Activated naive CD8-positive, alpha-beta T cell treated with anti-CD3 and anti-CD28 coated beads, Interleukin-2, amount 50 U/mL, for 24 hours (primary cell): ENCODE measurements around the gene ADISSP.
"Not testable (repeated sequence)": the region's sequence is repeated elsewhere in the genome, so short reads cannot be mapped to it uniquely, and the experiment has no call there.

Source experiments
- ATAC-seq: fragments of 150-1000 bp; cut with Tn5 transposase; one replicate; pipeline ENCODE4 v1.10.0; 2021
- DNase-seq: peaks from one replicate; pipeline ENCODE4 v3.0.0; 2021
- H3K27ac Mint-ChIP-seq: one replicate; pipeline ENCODE4 v1.8.0; 2021; ENCODE audit warnings: mild to moderate bottlenecking, mixed read lengths
- H3K27me3 Mint-ChIP-seq: one replicate; pipeline ENCODE4 v1.8.0; 2021; ENCODE audit warnings: mixed read lengths
- H3K36me3 Mint-ChIP-seq: one replicate; pipeline ENCODE4 v1.8.0; 2021; ENCODE audit warnings: low read depth, mixed read lengths
- H3K4me1 Mint-ChIP-seq: one replicate; pipeline ENCODE4 v1.8.0; 2021; ENCODE audit warnings: mixed read lengths
- H3K4me3 Mint-ChIP-seq: one replicate; pipeline ENCODE4 v1.8.0; 2021; ENCODE audit warnings: mild to moderate bottlenecking, moderate library complexity, mixed read lengths
- H3K9me3 Mint-ChIP-seq: one replicate; pipeline ENCODE4 v1.8.0; 2021; ENCODE audit warnings: mixed read lengths

ADISSP gene

GRCh38 chr20:3789201-3789600 is 21.6 kb upstream of the ADISSP start:
- H3K36me3 Mint-ChIP-seq, ATAC-seq, H3K9me3 Mint-ChIP-seq, H3K4me3 Mint-ChIP-seq, H3K27me3 Mint-ChIP-seq, DNase-seq, H3K27ac Mint-ChIP-seq: not testable (repeated sequence)
- peaks cover 23% of the 10 kb centered on the region for H3K4me1 Mint-ChIP-seq

DNA sequence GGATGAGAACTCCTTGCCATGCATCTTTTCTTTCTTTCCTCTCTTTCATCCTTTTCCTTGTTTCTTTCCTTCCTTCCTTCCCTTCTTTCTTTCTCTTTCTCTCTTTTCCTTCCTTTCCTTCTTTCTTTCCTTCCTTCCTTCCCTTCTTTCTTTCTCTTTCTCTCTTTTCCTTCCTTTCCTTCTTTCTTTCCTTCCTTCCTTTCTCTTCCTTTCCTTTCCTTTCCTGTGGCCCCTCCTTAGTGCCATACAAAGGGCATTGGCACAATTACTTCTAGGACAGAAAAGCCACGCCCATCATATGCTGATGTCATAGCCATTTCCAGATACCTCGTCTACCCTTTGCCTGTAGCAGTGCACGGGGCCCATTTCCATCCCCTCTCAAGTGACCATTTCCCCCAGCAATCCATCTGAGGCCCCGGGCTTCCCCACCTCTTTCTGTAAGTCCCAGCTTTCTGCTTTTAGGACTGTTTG is 21.2 kb upstream of the ADISSP start:
- no peaks in the 10 kb centered on the region for H3K9me3 Mint-ChIP-seq

DNA sequence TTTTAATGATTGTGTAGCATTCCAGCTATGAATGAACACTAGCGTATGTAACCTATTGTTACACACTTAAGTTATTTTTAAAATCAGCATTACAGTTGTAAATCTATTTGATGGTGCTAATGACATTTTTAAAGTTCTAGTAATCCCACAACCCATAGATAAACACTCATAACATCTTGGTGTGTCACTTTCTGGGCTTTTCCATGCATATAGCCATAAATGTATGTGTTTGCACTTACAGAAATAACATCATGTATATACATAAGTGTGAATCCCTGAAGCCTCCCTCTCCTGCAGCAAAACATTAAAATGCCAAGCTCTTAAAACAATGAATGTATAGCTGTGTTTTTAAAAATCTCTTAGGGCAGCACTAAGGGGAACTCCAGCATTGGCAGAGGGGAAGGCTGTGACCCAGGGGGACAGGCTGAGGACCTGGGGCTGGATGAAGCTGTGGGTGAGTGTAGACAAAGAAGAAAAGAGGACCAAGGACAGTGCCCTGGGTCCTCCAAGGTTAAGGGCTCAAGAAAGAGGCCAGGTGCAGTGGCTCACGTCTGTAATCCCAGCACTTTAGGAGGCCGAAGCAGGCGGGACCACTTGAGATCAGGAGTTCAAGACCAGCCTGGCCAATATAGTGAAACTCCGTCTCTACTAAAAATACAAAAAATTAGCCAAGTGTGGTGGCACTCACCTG is 19.9 kb upstream of the ADISSP start:
- Mint-ChIP-seq H3K36me3 (peaks cover 5% of the 10 kb centered on the region), H3K27ac (peak overlapping the region; percentile 26), H3K4me1 (peaks cover 28% of the 10 kb centered on the region), H3K27me3 (no peaks in the 10 kb centered on the region), H3K9me3 (no peaks in the 10 kb centered on the region), H3K4me3 (peak overlapping the region; percentile 62)
- no peak for DNase-seq
- ATAC-seq, result no peak

More for the DNA sequence above, 21.2 kb upstream of the ADISSP start:
- Mint-ChIP-seq H3K36me3 (peaks cover 5% of the 10 kb centered on the region), H3K27me3 (no peaks in the 10 kb centered on the region), H3K27ac (no peak overlapping the region), H3K4me1 (peaks cover 23% of the 10 kb centered on the region), H3K4me3 (no peak overlapping the region)
- ATAC-seq (no peak), DNase-seq (no peak)

DNA sequence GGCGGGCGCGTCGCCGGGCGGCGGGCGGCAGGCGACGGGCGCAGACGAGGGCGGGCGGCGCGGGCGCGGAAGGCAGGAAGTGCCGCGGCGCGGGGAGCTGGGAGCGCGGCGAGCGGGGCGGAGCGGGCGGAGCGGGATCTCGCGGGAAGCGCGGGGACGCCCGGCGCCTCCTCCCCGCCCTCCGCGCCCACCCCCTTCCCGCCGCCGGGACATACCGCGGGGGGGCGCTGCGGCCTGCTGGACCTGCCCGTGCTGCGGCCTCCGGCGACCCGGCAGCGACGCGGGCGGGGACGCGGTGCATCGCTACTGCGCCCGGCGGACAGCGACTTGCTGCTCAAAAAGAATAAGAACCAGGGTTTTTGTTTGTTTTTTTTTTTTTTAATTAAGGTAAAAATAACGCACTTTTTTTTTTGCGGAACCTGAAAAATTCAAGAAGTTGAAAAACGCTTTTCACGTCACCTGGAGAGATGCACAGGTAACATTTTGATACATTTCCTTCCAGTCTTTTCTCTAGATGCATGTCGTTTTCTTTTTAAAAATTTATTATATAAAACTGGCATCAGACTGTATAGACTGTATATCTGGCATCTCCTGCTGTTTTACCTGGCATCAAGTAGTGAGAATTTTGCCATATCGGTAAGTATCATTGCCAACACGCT is 19.2 kb upstream of the ADISSP start, which contains the start of gene CENPB:
Gene CENPB (minus strand): TSS at position 76 of the 659 bp plus-strand sequence. CDS start 257 bp downstream, outside the sequence.
- Mint-ChIP-seq H3K9me3 (no peaks in the 10 kb centered on the region), H3K27ac (peak within 1 kb of the TSS; percentile 88), H3K27me3 (no peaks in the 10 kb centered on the region), H3K36me3 (peaks cover 5% of the 10 kb centered on the region), H3K4me1 (peaks cover 32% of the 10 kb centered on the region), H3K4me3 (peak within 1 kb of the TSS; percentile 84)
- DNase-seq, result peak; percentile 96
- ATAC-seq, result peak; percentile 92

GRCh38 chr20:3786126-3786484 is 18.6 kb upstream of the ADISSP start:
- Mint-ChIP-seq H3K4me1 (peaks cover 38% of the 10 kb centered on the region), H3K27ac (peak overlapping the region; percentile 88), H3K36me3 (peaks cover 5% of the 10 kb centered on the region), H3K9me3 (no peaks in the 10 kb centered on the region), H3K27me3 (no peaks in the 10 kb centered on the region), H3K4me3 (peak overlapping the region; percentile 84)
- ATAC-seq (peak; percentile 12), DNase-seq (peak; percentile 54)

DNA sequence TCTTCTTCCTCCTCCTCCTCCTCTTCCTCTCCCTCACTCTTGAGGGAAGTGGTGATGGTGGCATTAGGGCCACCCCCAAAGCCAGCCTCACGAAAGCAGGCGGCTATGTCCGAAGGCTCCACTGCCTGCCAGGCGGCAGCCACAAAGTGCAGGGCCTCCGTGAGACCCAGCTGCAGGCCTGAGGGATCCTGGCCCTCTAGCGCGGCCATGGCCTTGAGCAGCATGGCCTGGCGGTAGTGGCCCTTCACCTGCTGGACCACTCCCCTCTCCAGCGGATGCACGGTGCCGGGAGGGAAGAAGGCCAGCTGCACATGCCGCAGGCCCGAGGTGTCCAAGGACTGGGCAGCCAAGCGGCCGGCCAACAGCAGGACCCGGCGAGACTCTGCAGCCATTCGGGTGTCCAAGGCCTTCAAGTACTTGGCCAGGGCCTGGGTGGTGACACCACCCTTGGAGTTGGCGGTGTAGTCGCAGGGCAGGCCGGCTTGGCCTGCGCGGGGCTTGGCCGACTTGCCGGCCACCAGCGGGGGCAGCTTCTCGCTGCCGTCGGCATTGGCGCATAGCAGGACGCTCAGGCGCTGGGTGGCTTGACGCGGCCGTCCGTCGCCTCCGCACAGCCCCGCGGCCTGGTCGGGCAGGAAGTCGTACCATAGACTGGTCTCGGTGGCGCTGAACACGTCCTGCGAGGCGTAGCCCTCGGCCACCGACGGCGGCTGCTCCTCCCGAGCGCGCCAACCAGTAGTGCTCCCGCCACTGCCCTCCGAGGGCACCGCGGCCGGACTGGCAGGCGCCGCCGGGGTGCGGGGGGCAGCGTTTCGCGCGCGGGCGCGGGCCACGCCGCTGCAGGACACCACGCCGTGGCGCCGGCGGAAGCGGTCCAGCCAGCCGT is 17.9 kb upstream of the ADISSP start:
- Mint-ChIP-seq H3K9me3 (no peaks in the 10 kb centered on the region), H3K4me1 (peaks cover 44% of the 10 kb centered on the region), H3K4me3 (peak overlapping the region; percentile 84), H3K27ac (no peak overlapping the region), H3K27me3 (no peaks in the 10 kb centered on the region), H3K36me3 (peaks cover 5% of the 10 kb centered on the region)
- DNase-seq (no peak), ATAC-seq (no peak)

DNA sequence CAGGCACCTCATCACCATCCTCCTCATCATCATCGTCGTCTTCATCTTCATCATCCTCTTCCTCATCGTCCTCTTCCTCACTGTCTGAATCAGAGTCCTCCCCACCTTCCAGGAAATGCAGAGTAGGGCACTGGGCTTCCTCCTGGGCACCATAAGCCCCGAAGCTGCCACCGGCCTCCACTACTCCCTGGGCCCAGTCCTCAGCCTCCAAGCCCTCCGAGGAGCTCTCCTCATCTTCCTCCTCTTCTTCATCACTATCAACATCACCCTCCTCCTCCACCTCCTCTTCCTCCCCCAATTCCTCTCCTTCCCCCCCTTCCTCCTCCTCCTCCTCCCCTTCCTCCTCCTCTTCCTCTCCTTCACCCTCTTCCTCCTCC is 17.3 kb upstream of the ADISSP start:
- ATAC-seq (no peak), DNase-seq (no peak)
- peaks cover 5% of the 10 kb centered on the region for H3K36me3 Mint-ChIP-seq
- H3K4me1 Mint-ChIP-seq, result peaks cover 45% of the 10 kb centered on the region
- H3K9me3 Mint-ChIP-seq, result no peaks in the 10 kb centered on the region
- peak overlapping the region; percentile 55 for H3K27ac Mint-ChIP-seq
- peaks cover under 1% of the 10 kb centered on the region for H3K27me3 Mint-ChIP-seq
- H3K4me3 Mint-ChIP-seq, result peak overlapping the region; percentile 54

GRCh38 chr20:3784216-3784853 is 16.8 kb upstream of the ADISSP start:
- peaks cover 48% of the 10 kb centered on the region for H3K4me1 Mint-ChIP-seq

DNA sequence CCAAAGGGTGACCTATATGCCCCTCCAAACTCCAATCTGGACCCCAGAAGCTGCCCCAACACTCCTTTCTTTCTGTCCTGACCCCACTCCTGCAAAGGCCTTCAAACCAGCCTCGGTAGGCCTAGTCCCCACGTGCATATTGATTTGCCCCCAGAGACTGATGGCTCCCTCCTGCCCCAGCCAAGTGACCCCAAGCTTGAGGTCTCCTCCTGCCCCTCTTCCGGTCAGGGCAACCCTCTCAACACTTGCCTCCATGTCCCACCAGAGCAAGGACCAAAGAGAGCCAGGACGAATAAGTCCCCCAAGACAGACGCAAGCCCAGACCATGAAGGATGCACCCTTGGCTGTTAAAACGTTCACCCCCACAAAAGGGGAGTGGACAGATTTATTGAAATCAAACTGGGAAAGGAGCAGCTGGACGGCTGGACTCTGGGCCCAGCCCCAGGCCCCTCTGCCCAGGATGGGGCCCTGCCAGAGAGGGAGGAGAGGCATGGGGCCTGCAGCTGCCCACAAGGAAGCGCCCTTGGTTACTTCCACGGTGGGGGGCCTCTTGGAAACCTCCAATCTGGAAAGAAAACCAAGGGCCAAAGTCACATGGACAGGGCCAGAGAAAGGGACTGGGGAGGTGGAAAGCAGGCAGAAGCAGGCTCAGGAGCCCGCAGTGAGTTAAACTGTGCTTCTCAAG is 16.1 kb upstream of the ADISSP start:
- Mint-ChIP-seq H3K27ac (peak overlapping the region; percentile 48), H3K9me3 (no peaks in the 10 kb centered on the region), H3K4me1 (peaks cover 45% of the 10 kb centered on the region), H3K36me3 (peaks cover 5% of the 10 kb centered on the region), H3K27me3 (peaks cover 10% of the 10 kb centered on the region), H3K4me3 (no peak overlapping the region)
- DNase-seq (no peak), ATAC-seq (no peak)

More at GRCh38 chr20:3784216-3784853, 16.8 kb upstream of the ADISSP start:
- ATAC-seq (no peak), DNase-seq (no peak)
- Mint-ChIP-seq H3K27ac (peak overlapping the region; percentile 55), H3K4me3 (peak overlapping the region; percentile 54), H3K27me3 (peaks cover 5% of the 10 kb centered on the region), H3K9me3 (no peaks in the 10 kb centered on the region), H3K36me3 (peaks cover 5% of the 10 kb centered on the region)

DNA sequence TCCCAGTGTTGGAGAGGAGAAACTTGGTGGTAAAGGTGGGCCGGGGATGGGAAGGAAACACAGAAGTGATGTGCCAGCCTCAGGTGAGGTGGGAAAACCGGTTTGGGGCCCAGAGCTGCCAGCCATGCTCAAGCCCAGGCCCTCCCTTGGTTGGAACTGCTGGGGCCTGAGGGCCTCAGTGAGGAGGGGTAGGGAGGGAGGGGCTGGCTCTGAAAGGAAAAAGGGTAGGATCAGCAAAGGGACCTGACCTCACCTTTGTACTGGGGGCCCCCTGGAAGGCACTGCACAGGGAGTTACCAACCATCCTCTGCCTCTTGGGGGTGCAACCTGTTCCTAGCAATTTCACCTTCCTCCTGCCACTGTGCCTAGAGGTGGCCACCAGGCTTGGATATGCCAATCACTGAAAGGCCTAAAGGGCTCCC is 15.5 kb upstream of the ADISSP start:
- Mint-ChIP-seq H3K27me3 (peaks cover 10% of the 10 kb centered on the region), H3K4me1 (peaks cover 46% of the 10 kb centered on the region), H3K4me3 (no peak overlapping the region), H3K36me3 (peaks cover 5% of the 10 kb centered on the region), H3K27ac (no peak overlapping the region), H3K9me3 (no peaks in the 10 kb centered on the region)
- ATAC-seq (no peak), DNase-seq (no peak)

DNA sequence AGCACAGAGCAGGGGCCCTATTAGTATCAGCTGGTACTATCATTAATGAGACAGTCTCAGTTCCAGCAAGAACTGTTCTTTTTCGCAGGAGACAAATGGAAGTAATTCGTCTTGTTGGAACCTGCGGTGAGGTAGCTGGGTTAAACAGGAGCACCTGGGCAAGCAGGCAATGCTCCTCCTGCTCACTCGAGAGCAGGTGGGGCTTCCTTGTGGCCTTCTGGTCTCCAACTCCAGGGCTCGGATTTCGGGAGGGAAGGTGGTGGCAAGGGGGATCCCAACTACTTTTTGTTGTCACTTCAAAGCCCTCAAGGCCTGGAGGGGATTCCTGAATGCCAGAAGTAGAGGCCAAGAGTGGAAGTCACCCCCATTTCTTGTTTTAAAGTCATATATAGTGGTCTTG is 15.0 kb upstream of the ADISSP start:
- no peak for ATAC-seq

DNA sequence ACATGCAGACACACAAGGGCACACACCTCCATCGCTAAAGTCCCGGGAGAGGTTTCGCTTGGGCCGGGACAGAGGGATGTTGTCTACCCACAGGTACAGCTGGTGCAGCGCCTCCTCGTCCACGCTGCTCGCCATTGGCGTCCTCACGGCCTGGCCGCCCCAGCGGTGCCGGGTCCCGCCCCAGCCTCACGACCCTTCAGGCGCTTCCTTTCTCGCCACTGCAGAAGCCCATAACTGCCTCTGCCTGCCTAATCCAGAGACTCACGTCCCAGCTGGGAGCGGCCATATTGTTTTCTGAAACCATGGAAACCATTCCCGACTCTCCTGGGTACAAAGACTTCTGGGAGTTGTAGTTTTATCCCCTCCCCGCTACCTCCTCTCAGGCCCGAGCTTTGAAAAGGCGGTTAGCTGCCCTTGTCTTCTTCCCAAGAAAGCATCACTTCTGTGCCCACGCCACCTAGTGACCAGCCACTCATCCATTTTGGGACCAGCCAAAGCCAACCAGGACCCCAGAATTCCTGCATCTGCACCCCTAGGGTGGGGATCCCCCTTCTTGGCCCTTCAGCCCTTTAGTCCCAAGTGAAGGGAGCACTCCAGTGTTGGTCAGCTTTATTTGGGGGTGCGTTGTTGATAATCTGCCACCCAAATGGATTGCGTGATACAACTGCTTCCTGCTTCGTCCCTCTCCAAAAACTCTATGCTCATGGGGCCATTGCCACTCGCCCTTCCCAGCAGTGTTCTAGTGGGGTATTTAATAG is 13.8 kb upstream of the ADISSP start, which contains the start of gene SPEF1:
Gene SPEF1 (minus strand): TSS at position 296 of the 758 bp plus-strand sequence. CDS start 161 bp downstream, at position 135.
- Mint-ChIP-seq H3K27ac (no peak within 1 kb of the TSS), H3K27me3 (peaks cover 10% of the 10 kb centered on the region), H3K4me1 (peaks cover 45% of the 10 kb centered on the region), H3K36me3 (peaks cover 5% of the 10 kb centered on the region), H3K9me3 (no peaks in the 10 kb centered on the region), H3K4me3 (peak within 1 kb of the TSS; percentile 41)
- ATAC-seq, result peak; percentile 57
- peak; percentile 36 for DNase-seq

More for the DNA sequence above, 15.0 kb upstream of the ADISSP start:
- H3K4me1 Mint-ChIP-seq, result peaks cover 45% of the 10 kb centered on the region
- H3K4me3 Mint-ChIP-seq, result no peak overlapping the region
- no peak overlapping the region for H3K27ac Mint-ChIP-seq
- DNase-seq, result no peak
- H3K36me3 Mint-ChIP-seq, result peaks cover 5% of the 10 kb centered on the region
- H3K27me3 Mint-ChIP-seq, result peaks cover 10% of the 10 kb centered on the region
- no peaks in the 10 kb centered on the region for H3K9me3 Mint-ChIP-seq

DNA sequence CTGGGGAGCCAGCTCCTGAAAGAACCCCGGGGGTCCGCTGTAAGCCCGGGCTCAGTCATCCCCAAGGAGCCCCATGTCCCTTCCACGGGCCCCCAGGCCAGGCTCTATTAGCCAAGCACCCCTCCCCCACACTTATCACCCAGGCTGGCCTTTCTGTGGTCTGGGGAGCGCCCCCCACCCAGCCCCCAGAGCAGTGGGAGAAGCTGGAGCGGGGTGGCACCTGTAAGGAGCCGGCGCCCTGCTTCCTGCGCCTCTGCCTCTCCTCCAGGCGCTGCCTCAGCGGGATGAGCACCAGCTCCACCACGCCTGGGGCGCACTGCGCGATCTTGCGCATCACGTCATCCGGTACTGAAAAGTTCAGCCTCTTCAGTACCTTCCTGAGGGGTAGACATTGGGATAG is 11.4 kb upstream of the ADISSP start:
- no peak for ATAC-seq
- no peak overlapping the region for H3K27ac Mint-ChIP-seq
- H3K36me3 Mint-ChIP-seq, result no peaks in the 10 kb centered on the region
- H3K9me3 Mint-ChIP-seq, result no peaks in the 10 kb centered on the region
- H3K4me3 Mint-ChIP-seq, result no peak overlapping the region
- H3K4me1 Mint-ChIP-seq, result peaks cover 33% of the 10 kb centered on the region
- DNase-seq, result no peak
- H3K27me3 Mint-ChIP-seq, result peaks cover 10% of the 10 kb centered on the region
